Activated naive CD4-positive, alpha-beta T cell treated with anti-CD3 and anti-CD28 coated beads, Interleukin-2, amount 50 U/mL, for 24 hours (primary cell): ENCODE data around the gene BLOC1S2.

Source experiments
- H3K27ac Mint-ChIP-seq: one replicate; pipeline ENCODE4 v1.8.0; 2021; ENCODE audit warnings: mild to moderate bottlenecking, mixed read lengths
- H3K27me3 Mint-ChIP-seq: one replicate; pipeline ENCODE4 v1.8.0; 2021; ENCODE audit warnings: mixed read lengths
- H3K36me3 Mint-ChIP-seq: one replicate; pipeline ENCODE4 v1.8.0; 2021; ENCODE audit warnings: mixed read lengths
- H3K4me1 Mint-ChIP-seq: one replicate; pipeline ENCODE4 v1.8.0; 2021; ENCODE audit warnings: mixed read lengths
- H3K4me3 Mint-ChIP-seq: one replicate; pipeline ENCODE4 v1.8.0; 2021; ENCODE audit warnings: mild to moderate bottlenecking, mixed read lengths
- H3K9me3 Mint-ChIP-seq: one replicate; pipeline ENCODE4 v1.8.0; 2021; ENCODE audit warnings: mixed read lengths

The BLOC1S2 gene

DNA sequence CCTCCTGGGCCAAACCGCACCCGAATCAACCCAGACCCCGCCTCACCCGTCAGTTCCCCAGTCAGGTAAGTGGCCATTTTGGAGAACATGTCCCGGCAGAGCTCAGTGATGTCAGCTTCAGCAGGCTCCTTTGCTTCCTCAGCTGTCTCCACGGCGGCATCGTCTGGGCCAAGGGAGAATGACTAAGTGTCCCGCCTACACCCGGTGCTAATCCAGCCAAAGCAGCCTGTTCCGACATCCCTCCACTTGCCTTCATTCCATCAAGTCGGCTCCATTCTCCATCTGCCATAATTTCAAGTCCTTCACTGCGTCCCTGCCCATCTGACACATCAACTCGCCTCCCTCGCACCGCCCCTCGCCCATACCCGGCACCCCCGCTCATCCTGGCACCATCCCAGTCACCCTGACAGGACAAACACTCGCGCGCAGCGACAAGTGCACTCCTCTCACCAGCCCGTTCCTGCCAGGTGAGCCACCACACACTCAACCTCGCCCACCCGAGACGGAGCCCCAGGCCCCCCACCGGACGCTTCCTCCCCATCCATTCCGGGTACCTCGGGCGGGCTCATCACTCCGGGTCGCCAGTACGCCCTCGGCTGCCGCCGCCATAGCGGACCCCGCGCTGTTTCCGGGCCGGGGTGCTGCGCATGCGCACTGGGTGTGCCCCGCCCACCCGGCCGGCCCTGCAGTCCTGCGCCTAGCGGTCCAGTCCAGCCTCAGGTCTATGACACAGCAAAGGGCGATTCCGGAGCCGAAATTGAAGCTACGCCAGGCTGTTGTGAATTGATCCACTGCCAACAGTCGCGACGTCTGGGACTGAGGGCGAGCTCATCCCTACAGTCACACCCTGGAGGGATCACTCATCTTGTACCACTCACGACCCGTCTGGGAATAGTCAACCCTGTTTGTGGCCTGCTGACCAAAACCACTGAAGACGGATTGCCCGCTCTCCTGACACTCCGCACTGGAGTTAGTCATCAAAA lies at the start of gene BLOC1S2:
Gene BLOC1S2, minus strand, starts transcription at position 630 of the 983 bp plus-strand sequence. Its CDS starts 21 bp downstream, at position 609.
- no peaks in the 10 kb centered on the region for H3K9me3 Mint-ChIP-seq
- H3K4me3 Mint-ChIP-seq: peak within 1 kb of the TSS; percentile 99
- no peaks in the 10 kb centered on the region for H3K27me3 Mint-ChIP-seq
- H3K36me3 Mint-ChIP-seq: peaks cover 12% of the 10 kb centered on the region
- peaks cover 31% of the 10 kb centered on the region for H3K4me1 Mint-ChIP-seq
- H3K27ac Mint-ChIP-seq: peak within 1 kb of the TSS; percentile 100

DNA sequence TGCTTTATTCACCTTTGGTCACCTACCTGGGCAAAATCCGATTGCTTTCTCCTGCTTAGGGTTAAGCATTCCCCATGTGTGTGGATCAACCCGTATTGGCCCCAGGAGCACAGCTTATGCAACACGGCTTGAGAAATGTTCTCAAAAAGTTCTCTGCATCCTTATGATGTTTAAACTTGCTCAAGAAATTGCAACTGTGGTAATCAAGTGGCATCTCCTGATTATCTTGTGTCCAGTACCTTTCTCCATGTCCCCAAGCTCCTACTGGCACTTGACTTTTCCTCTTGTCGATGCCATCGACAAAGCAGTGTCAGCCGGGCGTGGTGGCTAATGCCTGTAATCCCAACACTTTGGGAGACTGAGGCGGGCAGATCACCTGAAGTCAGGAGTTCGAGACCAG lies 48.3 kb upstream of the BLOC1S2 start:
- no peak overlapping the region for H3K27ac Mint-ChIP-seq
- no peak overlapping the region for H3K4me3 Mint-ChIP-seq
- no peaks in the 10 kb centered on the region for H3K27me3 Mint-ChIP-seq
- H3K9me3 Mint-ChIP-seq: no peaks in the 10 kb centered on the region
- H3K36me3 Mint-ChIP-seq: no peaks in the 10 kb centered on the region
- no peaks in the 10 kb centered on the region for H3K4me1 Mint-ChIP-seq

DNA sequence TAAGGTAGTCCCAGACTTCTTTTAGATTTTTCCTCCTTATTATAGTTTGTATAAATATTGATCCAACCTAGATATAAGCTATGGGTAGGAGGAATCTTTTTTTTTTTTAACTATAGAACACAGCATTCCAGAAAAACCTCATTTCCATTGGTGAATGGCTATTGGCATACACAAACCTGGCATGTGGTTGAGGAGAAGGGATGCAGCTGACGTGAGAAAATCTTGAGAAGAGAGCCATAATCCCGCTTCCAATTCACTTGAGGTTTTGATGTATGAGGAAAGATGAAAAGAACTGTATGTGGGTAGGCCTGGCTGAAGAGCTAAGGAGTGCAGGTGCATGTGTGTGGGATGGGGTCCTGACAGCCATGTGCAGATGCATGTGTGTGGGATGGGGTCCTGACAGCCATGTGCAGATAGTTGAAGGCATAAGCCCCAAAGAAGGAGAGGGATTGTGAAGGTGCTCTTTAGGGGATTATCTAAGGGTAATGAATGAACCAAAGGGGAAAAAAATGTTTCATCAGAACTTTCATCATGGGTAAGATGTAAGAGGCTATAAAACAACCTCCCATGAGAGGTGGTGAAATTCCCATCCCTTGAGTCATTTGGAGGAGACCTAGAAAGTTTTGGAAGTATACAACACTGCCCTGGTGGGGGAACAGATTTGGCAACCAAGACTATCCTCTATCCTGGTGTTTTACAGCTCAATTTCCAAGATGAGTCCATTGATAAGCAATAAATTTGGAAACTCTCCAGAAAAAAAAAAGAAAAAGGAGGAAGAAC lies 47.4 kb upstream of the BLOC1S2 start:
- Mint-ChIP-seq H3K4me1 (no peaks in the 10 kb centered on the region), H3K36me3 (no peaks in the 10 kb centered on the region), H3K27ac (no peak overlapping the region)

DNA sequence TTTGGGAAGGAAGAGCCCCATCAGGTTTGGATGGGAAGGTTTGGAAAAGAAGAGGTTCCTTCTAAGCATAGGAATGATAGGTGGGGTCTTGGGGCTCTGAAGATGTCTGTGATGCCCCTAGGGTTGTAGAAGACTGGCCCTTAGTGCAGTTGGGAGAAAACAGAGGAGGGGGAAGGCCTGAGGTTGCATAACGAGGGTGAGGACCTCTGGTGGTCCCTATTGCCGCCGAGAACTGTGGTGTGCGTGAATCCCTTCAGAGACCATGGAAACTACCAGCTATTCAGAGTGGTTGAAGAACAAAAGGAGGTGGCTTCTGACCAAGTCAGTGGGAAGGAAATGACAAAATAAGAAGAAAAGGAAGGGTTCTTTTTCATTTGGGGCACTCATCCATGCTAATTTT lies 46.6 kb upstream of the BLOC1S2 start:
- Mint-ChIP-seq H3K27ac (no peak overlapping the region), H3K36me3 (no peaks in the 10 kb centered on the region), H3K4me1 (no peaks in the 10 kb centered on the region), H3K9me3 (no peaks in the 10 kb centered on the region), H3K27me3 (peaks cover 2% of the 10 kb centered on the region), H3K4me3 (no peak overlapping the region)

More for the DNA sequence above, 47.4 kb upstream of the BLOC1S2 start:
- no peak overlapping the region for H3K4me3 Mint-ChIP-seq
- H3K9me3 Mint-ChIP-seq: no peaks in the 10 kb centered on the region
- H3K27me3 Mint-ChIP-seq: peaks cover 2% of the 10 kb centered on the region

DNA sequence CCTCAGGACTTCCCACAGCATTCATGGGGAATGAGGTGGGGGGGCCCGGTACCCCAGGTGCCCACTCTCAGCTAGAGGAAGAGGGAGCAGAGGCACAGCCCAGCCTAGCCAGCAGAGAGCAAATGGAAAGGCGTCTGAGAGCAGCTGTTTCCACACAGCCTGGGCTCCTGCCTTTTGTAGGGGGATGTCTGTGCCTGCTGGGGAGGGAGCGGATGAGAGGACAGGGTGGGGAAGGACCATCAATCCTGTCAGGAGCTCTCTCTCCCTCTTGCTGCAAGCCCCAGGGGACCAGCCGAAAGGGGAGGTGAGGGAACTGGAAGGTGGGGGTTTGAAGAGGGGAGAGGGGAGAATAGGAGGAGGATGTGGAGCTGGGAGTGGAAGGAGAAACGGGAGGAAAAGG lies 43.6 kb upstream of the BLOC1S2 start, which contains the start of gene PKD2L1:
Gene PKD2L1, minus strand, starts transcription at position 150 of the 400 bp plus-strand sequence. Its CDS starts 125 bp downstream, at position 25.
- no peak within 1 kb of the TSS for H3K27ac Mint-ChIP-seq
- peaks cover 2% of the 10 kb centered on the region for H3K27me3 Mint-ChIP-seq
- H3K36me3 Mint-ChIP-seq: no peaks in the 10 kb centered on the region
- no peaks in the 10 kb centered on the region for H3K9me3 Mint-ChIP-seq
- H3K4me3 Mint-ChIP-seq: no peak within 1 kb of the TSS
- peaks cover 11% of the 10 kb centered on the region for H3K4me1 Mint-ChIP-seq

DNA sequence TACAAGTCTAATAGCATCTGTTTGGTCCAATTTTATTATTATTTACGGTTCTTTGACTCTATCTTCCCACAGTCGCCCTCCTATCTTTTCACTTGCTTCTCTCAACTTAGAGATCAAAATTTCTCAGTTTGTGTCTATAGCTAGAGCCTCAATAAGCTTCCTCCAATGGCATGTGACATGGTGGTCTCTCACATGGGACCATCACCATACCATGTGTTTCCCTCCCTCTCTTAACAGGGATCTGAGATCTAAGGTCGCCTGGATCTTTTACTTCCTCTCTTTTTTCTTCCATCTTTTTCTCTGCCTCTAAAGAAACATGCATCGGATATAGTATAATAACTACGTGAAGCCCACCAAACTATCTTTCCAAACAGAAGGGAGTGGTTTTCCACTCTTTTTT lies 41.7 kb upstream of the BLOC1S2 start:
- Mint-ChIP-seq H3K27me3 (peaks cover 2% of the 10 kb centered on the region), H3K36me3 (no peaks in the 10 kb centered on the region), H3K4me3 (no peak overlapping the region), H3K27ac (no peak overlapping the region), H3K9me3 (no peaks in the 10 kb centered on the region), H3K4me1 (peaks cover 11% of the 10 kb centered on the region)

DNA sequence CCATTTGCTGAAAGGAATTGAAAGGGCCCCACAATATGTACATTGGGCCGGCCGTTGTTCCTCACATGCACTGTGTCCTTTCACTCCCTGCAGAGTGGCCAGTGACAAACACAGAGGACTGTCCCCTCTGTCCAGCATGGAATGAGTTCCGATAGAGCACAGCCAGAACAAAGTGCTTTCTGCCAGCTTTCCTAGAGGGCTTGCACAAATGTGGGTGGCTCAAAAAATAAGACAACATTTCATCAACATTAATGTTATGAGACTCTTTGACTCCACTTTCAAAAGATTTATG lies 41.2 kb upstream of the BLOC1S2 start:
- Mint-ChIP-seq H3K36me3 (no peaks in the 10 kb centered on the region), H3K9me3 (no peaks in the 10 kb centered on the region), H3K27ac (no peak overlapping the region), H3K27me3 (peaks cover 2% of the 10 kb centered on the region), H3K4me3 (no peak overlapping the region), H3K4me1 (peaks cover 11% of the 10 kb centered on the region)

DNA sequence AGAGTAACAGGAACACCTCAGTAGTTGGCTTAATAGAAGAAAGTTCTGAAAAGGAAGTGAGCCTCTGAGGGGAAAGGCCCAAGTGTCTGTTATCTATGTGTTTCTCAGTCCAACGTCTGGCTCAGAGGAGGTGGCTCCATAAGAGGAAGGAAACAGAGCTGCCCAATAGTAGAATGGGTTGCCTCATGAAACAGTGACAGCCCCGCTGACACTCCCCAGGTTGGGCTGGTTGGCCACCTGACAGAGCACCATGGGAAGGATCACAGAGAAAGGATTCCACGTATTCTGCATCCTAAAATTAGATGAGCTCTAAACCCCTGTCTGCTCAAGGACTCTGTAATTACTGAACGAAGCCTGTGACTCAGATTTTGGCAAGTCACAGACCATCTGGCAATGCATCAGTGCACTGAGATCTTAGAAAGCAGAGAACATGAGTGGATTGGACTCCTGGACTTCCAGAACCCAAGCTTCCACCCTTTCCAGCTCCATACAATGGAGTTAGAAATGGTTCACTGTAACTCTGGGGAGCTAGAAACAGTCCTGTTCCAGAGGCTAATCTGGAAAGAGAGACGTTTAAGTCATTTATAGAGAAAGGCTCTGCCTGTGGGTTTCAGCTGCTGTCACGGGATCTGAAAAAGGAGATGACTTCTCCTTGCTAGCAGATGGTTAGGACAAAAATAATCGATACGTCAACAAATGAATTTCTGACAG lies 40.7 kb upstream of the BLOC1S2 start:
- no peaks in the 10 kb centered on the region for H3K9me3 Mint-ChIP-seq
- no peak overlapping the region for H3K27ac Mint-ChIP-seq
- H3K27me3 Mint-ChIP-seq: peaks cover 2% of the 10 kb centered on the region
- no peaks in the 10 kb centered on the region for H3K36me3 Mint-ChIP-seq
- H3K4me3 Mint-ChIP-seq: no peak overlapping the region
- peaks cover 11% of the 10 kb centered on the region for H3K4me1 Mint-ChIP-seq

DNA sequence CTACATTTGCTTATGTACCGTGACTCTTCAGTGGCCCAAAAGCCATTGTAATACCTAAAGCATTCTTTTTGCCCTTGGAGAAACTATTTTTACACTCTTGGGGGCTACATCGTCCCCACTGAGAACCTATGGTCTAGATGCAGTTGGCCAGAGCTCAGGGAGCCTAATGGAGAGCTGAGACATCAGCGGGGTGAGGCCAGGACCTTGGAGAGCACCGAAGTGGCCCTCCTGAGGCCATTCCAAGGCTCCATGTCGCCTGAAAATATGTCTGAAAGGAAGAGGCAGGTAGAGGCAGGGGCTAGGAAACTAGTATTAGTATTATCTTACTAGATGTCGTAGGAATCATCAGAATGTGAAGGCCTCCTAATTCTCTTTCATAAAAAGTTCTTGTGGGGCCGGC lies 38.7 kb upstream of the BLOC1S2 start:
- Mint-ChIP-seq H3K4me3 (no peak overlapping the region), H3K9me3 (no peaks in the 10 kb centered on the region), H3K4me1 (peaks cover 11% of the 10 kb centered on the region), H3K36me3 (no peaks in the 10 kb centered on the region), H3K27ac (no peak overlapping the region), H3K27me3 (peaks cover 3% of the 10 kb centered on the region)

DNA sequence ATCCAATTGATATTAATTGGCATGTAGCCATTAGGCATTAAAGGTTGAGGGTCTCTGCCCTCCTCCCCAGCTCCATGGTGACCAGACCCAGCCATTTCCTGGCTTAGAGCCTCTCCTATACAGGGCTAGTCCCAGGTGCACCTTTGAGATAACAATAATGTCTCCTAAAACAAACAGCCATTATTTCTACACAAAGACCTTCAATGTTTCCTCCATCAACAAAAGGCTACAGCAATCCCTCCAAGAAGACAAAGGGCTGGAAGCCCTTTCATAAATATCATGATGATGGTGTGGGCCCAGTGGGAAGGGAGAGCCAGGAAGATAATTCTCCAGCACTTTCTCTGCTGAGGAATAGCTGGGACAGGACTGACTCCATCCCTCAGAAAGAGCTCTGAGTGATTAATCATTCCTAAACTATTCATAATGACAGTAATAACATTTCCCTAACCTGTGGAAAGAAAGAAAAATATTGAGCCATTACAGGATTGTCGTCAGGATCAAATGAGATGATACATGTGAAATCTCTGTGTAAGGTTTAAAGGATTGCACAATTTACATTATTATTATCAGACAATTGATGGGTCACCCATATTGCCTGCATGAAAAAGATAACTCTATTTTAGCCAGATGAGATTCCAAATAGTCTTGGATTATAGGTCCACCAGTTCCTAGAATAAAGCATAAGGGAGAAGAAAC lies 33.4 kb upstream of the BLOC1S2 start:
- Mint-ChIP-seq H3K36me3 (no peaks in the 10 kb centered on the region), H3K27me3 (peaks cover 15% of the 10 kb centered on the region)

DNA sequence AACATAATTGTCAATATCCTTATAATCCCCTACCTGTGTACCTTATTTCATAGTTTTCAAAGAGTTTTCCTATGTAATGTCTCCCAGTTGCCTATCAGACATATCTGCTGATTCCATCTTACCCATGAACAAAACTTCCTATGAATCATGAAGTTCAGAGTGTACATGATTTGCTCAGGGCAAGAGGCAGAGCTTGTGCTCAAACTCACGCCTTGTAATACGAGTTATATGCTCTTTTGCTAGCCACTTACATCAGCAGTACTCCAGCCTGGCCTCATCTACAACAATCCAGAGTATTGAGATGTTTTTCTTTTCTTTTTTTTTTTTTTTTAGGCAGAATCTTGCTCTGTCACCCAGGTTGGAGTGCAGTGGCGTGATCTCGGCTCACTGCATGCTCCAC lies 31.7 kb upstream of the BLOC1S2 start:
- Mint-ChIP-seq H3K36me3 (no peaks in the 10 kb centered on the region), H3K4me3 (no peak overlapping the region), H3K9me3 (no peaks in the 10 kb centered on the region), H3K27ac (no peak overlapping the region), H3K4me1 (no peaks in the 10 kb centered on the region), H3K27me3 (peaks cover 19% of the 10 kb centered on the region)

More for the DNA sequence above, 33.4 kb upstream of the BLOC1S2 start:
- H3K27ac Mint-ChIP-seq: no peak overlapping the region
- no peak overlapping the region for H3K4me3 Mint-ChIP-seq
- no peaks in the 10 kb centered on the region for H3K4me1 Mint-ChIP-seq
- no peaks in the 10 kb centered on the region for H3K9me3 Mint-ChIP-seq

DNA sequence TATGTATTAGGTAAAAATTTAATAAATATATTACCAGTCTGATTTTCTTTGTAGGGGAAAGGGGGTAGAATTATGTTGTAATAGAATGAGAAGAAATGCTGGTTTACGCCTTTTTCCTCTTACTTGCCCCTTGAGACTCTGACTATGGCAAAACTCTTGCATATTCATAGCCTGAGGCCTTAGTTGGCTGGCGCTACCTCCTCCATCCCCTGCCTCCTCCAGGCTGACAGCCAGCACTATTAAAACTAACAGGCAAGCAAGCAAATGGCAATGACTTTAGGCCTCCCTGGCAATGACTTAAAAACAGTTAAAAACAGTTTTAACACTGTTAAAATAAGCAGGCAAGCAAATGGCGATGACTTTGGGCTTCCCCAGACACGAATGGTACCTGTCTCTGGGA lies 29.1 kb upstream of the BLOC1S2 start:
- Mint-ChIP-seq H3K36me3 (no peaks in the 10 kb centered on the region), H3K27me3 (peaks cover 28% of the 10 kb centered on the region), H3K4me1 (no peaks in the 10 kb centered on the region), H3K27ac (no peak overlapping the region), H3K4me3 (no peak overlapping the region), H3K9me3 (no peaks in the 10 kb centered on the region)

DNA sequence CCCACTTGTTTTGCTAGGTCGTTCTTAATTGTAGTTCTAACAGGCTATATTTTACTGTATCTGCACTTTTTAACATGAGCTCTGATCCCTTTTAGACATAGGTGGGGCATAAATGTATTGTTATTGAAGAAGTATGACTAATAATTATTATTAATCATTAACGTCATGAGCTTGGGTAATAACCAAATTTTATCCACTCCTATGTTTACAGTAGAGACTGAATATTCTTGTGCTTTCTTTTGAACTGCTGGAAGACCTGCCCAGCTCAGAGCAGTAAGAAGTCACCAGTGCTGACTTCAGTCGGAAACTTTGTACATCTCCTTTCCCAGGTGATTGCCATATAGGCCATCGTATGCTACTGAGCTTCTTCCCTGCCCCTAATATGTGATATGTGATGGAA lies 24.8 kb upstream of the BLOC1S2 start:
- Mint-ChIP-seq H3K4me3 (no peak overlapping the region), H3K27ac (no peak overlapping the region)

DNA sequence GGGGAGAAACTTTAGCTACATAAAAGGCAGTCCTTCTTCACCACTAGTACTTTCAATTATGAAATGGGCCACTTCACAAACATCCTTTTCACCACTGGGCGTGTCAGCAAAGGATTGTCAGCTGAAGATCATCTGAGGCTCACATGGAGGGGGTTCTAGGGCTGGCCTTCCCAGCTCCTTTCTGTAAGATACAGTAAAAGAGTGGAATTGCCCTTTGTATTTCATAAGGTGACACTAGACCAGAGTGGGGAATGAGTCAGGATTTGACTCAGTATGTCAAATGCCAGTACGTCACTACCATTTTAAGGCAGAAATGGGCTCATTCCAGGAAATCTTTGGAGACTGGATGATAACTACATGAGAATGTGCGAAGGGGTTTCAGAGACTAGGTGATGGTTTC lies 21.2 kb upstream of the BLOC1S2 start:
- peaks cover 17% of the 10 kb centered on the region for H3K27me3 Mint-ChIP-seq
- H3K36me3 Mint-ChIP-seq: no peaks in the 10 kb centered on the region
- no peaks in the 10 kb centered on the region for H3K9me3 Mint-ChIP-seq
- no peaks in the 10 kb centered on the region for H3K4me1 Mint-ChIP-seq
- no peak overlapping the region for H3K27ac Mint-ChIP-seq
- no peak overlapping the region for H3K4me3 Mint-ChIP-seq

More for the DNA sequence above, 24.8 kb upstream of the BLOC1S2 start:
- Mint-ChIP-seq H3K9me3 (no peaks in the 10 kb centered on the region), H3K27me3 (peaks cover 21% of the 10 kb centered on the region), H3K4me1 (no peaks in the 10 kb centered on the region), H3K36me3 (no peaks in the 10 kb centered on the region)

DNA sequence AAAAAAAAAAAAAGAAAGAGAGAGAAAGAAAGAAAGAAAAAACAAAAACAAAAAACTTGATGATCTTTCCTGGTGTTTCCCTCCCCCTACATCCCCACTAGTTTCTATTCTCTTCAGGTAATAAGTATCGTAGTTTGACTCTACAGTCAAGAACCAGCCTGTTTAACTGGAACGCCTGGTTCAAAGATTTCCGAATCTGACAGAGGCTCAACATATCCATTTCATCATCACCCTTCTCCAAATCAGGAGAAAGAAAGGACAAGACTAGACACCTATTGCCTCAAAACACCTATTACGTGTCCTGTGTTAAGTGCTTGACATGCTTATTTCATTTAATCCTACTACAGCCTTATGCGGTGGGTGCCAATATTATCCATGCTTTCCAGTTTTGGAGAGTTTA lies 20.4 kb upstream of the BLOC1S2 start:
- no peaks in the 10 kb centered on the region for H3K36me3 Mint-ChIP-seq
- H3K9me3 Mint-ChIP-seq: no peaks in the 10 kb centered on the region
- no peaks in the 10 kb centered on the region for H3K4me1 Mint-ChIP-seq
- H3K4me3 Mint-ChIP-seq: no peak overlapping the region
- no peak overlapping the region for H3K27ac Mint-ChIP-seq
- H3K27me3 Mint-ChIP-seq: peaks cover 15% of the 10 kb centered on the region
